Fibroblast of mammary gland (primary cell): Measurements from ENCODE around the gene NGLY1.

Experiments used
- DNase-seq: peaks from one replicate; pipeline ENCODE4 v3.0.0-alpha.2; 2010; ENCODE audit warnings: low read depth
- H3K4me3 ChIP-seq: 2 replicates; pipeline ENCODE4 v1.5.1; 2011; ENCODE audit warnings: low read depth, mild to moderate bottlenecking, low read length, moderate library complexity; ENCODE audit not compliant: control insufficient read depth
- TF ChIP-seq, protein P1 (sequence below): conservative IDR thresholded peaks from 2 replicates; pipeline ENCODE4 v1.5.1; 2011; ENCODE audit warnings: low read depth, low read length, inconsistent platforms; ENCODE audit not compliant: control insufficient read depth, insufficient read depth

NGLY1 gene

DNA sequence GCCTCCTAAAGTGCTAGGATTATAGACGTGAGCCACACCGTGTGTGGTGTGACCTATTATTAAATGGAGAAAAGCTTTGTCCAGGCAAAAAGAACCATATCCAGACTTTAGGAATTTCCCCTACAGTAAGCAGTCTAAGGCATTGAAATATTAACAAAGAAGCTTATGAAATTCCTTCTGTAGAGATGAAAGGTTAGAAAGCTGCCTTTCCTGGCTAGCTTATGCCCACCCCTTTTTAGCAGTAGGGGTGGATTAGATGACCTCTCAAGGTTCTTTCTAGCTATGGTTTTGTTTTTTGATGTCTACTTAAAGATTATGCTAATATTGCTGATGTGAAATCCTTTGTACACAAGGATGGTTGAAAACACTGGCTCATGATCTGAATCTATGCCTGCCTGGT is 20.6 kb upstream of the NGLY1 start:
- TF ChIP-seq, protein P1, sequence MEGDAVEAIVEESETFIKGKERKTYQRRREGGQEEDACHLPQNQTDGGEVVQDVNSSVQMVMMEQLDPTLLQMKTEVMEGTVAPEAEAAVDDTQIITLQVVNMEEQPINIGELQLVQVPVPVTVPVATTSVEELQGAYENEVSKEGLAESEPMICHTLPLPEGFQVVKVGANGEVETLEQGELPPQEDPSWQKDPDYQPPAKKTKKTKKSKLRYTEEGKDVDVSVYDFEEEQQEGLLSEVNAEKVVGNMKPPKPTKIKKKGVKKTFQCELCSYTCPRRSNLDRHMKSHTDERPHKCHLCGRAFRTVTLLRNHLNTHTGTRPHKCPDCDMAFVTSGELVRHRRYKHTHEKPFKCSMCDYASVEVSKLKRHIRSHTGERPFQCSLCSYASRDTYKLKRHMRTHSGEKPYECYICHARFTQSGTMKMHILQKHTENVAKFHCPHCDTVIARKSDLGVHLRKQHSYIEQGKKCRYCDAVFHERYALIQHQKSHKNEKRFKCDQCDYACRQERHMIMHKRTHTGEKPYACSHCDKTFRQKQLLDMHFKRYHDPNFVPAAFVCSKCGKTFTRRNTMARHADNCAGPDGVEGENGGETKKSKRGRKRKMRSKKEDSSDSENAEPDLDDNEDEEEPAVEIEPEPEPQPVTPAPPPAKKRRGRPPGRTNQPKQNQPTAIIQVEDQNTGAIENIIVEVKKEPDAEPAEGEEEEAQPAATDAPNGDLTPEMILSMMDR = no peak
- DNase-seq = no peak
- H3K4me3 ChIP-seq = no peak overlapping the region

DNA sequence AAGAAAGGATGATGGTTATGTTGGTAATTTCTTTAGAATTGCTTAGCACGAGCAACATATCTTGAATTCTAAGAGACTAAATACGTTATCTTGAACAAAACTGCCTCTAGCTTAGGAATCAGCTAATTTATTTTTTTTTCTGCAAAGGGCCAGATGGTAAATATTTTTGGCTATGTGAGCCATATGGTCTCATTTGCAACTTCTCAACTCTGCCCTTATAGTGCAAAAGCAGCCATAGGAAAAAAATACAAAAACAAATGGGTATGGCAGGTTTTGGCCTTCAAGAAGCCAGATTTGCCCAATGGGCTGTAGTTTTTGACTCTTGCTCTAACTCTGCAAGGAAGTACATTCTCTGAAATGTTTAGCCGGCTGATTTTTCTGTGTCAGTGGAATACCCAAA is 18.5 kb upstream of the NGLY1 start:
- DNase-seq = no peak
- TF ChIP-seq, protein P1 = no peak
- no peak overlapping the region for H3K4me3 ChIP-seq

DNA sequence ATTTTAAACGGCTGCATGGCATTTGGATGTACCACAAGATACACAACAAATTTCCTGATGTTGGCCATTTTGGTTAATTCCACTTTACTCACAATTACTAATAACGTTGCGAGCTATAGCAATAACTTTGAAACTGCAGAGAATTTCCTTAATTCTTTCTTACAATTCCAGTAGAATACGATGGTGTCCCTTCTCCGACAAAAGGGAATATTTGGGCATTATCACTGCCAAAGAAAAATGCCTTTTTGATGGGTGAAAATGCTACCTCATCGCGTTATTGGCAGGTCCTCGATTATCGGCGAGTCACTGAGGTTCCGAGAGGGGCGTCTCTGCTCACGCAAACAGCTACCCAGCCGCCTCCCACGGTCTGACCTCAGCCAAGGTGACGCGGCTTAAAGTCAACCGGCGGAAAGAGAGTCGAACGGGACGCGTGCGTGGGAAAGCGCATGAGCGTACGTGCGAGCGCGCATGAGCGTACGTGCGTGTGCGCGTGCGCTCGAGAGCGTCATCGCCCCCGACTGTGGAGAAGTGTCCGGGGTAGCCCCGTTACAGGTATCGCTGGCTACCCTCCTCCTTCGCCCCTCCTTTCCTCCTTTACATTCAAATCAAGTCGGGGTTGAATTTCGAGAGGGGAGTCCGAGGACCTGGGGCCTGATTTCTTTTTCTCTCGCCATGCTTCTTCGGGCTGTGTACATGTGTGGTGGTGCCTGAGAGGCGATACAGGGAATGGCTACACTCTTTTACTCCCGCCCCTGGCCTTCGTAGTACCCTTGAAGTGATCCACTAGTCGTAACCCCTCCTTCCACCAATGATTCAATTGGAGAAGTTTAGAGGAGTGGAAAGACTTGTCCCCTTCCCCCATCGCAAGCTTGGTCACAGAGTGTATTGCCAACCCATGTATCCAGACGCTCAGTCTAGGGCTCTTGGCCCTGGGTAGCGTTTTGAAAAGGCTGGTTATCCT is 6.6 kb upstream of the NGLY1 start, which contains the start of gene OXSM:
TSS of gene OXSM (plus strand) at position 495 of the 961 bp plus-strand sequence. CDS start 931 bp downstream, outside the sequence.
- TF ChIP-seq, protein P1 = no peak
- peak within 1 kb of the TSS; percentile 82 for H3K4me3 ChIP-seq
- peak; percentile 95 for DNase-seq

DNA sequence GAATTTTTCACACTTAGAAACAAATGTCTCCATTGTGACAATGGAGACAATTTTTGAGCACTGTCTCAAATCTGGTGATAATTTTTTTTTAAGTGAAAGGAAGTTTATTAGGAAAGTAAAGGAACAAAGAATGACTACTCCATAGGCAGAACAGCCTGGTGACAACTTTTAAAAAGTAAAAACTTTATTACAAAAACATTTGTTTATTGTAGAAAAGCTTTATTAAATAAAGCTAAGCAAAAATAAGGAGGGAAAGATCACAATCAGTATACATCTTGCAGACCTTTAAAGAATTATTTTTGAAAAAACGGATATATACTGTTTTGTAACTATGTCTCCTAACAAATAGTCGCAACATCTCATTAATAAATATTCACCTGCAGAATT is 6.0 kb upstream of the NGLY1 start:
- DNase-seq = no peak
- peak overlapping the region; percentile 82 for H3K4me3 ChIP-seq
- TF ChIP-seq, protein P1 = no peak

DNA sequence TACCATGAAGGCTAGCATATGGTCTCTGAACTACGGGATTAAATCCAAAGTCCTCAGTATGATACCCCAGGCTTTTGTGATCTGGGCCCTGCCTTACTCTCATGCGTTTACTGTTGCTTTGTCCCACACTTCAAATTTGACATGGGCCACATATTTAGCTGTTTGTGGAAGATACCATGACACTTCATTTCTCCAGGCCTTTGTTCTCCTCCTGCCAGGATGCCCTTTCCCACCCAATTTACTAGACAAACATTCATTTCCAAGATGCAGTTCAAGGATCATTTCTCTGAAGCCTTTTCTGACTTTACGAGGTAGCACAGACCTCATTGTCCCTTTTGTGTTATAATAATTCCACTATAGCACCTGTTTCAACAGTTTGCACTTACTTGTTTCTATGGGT is 4.4 kb upstream of the NGLY1 start:
- TF ChIP-seq, protein P1 = no peak
- no peak overlapping the region for H3K4me3 ChIP-seq
- DNase-seq = no peak

DNA sequence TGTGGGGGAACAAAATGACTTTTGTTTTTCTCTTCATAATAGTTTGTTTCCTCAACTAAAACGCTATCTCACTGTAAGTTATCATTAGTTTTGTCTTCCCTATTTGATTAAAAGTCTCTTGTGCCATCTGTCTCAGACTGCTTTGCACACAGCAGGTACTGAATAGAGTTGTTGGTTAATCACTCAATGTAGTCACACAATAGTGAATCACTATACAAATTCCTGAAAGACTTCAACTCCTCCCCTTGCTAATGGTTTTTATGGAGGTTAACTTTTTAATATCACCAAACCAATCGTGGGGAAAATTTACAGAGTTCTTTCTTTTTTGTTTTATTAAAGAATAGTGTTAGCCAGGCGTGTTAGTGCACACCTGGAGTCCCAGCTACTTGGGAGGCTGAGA is 2.6 kb upstream of the NGLY1 start:
- H3K4me3 ChIP-seq = no peak overlapping the region
- TF ChIP-seq, protein P1 = no peak
- DNase-seq = peak; percentile 30

DNA sequence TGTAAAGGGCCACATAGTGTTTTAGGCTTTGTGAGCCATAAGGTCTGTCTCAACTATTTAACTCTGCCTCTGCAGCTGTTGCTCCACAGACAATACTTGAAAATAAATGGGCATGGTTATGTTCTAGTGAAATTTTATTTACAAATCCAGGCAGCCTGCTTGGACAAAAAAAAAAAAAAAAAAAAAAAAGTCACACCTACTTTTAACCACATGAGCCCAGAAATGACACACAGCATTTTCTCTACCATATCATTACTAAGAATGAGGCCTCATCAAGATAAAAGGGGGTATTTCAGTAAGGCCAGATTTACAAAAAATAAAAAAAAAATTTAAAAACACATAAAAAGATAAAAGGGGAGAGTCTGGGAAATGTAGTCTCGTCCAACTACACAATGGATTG is 1.7 kb upstream of the NGLY1 start:
- H3K4me3 ChIP-seq = no peak overlapping the region
- TF ChIP-seq, protein P1 = no peak
- DNase-seq = no peak
